Kasumi-1 (cell line): ENCODE data around the gene LAMA1.
"Not testable (repeated sequence)": the region's sequence is repeated elsewhere in the genome, so short reads cannot be mapped to it uniquely, and the experiment has no call there.

Experiments used
- DNase-seq, 2 experiments: peaks; one replicate each; lab custom pipeline; 2025; lab: John Stamatoyannopoulos, UW

Gene LAMA1

GRCh38 chr18:7117390-7118355 is at the start of gene LAMA1:
Gene LAMA1, minus strand, starts transcription at chr18:7117797. Its CDS starts 77 bp downstream, at chr18:7117720.
- no peak for DNase-seq

GRCh38 chr18:7165846-7166393 is 48.3 kb upstream of the LAMA1 start:
- no peak for DNase-seq

GRCh38 chr18:7164323-7165004 is 46.9 kb upstream of the LAMA1 start:
- no peak for DNase-seq

GRCh38 chr18:7158216-7158615 is 40.6 kb upstream of the LAMA1 start:
- DNase-seq: no peak

GRCh38 chr18:7157760-7158159 is 40.2 kb upstream of the LAMA1 start:
- DNase-seq: no peak

GRCh38 chr18:7155887-7156286 is 38.3 kb upstream of the LAMA1 start:
- no peak for DNase-seq

GRCh38 chr18:7155092-7155491 is 37.5 kb upstream of the LAMA1 start:
- DNase-seq: no peak

- DNase-seq: peak; percentile 7 to 26
Measured at GRCh38 chr18:7152440-7152839, 34.8 kb upstream of the LAMA1 start.

- no peak for DNase-seq
Measured at GRCh38 chr18:7147399-7147798, 29.8 kb upstream of the LAMA1 start.

- DNase-seq: no peak
Measured at GRCh38 chr18:7146067-7146466, 28.5 kb upstream of the LAMA1 start.

- not testable (repeated sequence) for DNase-seq
Measured at GRCh38 chr18:7144921-7145320, 27.3 kb upstream of the LAMA1 start.

- DNase-seq: no peak
Measured at GRCh38 chr18:7141287-7141686, 23.7 kb upstream of the LAMA1 start.

- no peak for DNase-seq
Measured at GRCh38 chr18:7139409-7139808, 21.8 kb upstream of the LAMA1 start.

- DNase-seq: no peak
Measured at GRCh38 chr18:7133181-7133580, 15.6 kb upstream of the LAMA1 start.

- DNase-seq: no peak
Measured at GRCh38 chr18:7132356-7133150, 15.0 kb upstream of the LAMA1 start.

GRCh38 chr18:7122376-7122775 is 4.8 kb upstream of the LAMA1 start:
- DNase-seq: no peak

GRCh38 chr18:7116792-7117389 is 706 bp downstream of the LAMA1 start:
- no peak for DNase-seq

GRCh38 chr18:7116001-7116730 is 1.4 kb downstream of the LAMA1 start:
- DNase-seq: no peak

GRCh38 chr18:7112936-7113335 is 4.7 kb downstream of the LAMA1 start:
- DNase-seq: no peak

GRCh38 chr18:7111134-7111533 is 6.5 kb downstream of the LAMA1 start:
- no peak for DNase-seq

GRCh38 chr18:7105943-7106342 is 11.7 kb downstream of the LAMA1 start:
- DNase-seq: no peak
